Nephron progenitor cell (in vitro differentiated cells): ENCODE data around the gene DPEP2.
A peak's percentile ranks its signal among the peaks of the same experiment; 100 is the strongest.

Experiments used
- DNase-seq: peaks from one replicate; pipeline ENCODE4 v3.0.0; 2021
- H3K27ac Mint-ChIP-seq: 2 replicates; pipeline ENCODE4 v1.8.0; 2021; ENCODE audit warnings: mild to moderate bottlenecking, moderate library complexity, mixed read lengths
- H3K27me3 Mint-ChIP-seq: 2 replicates; pipeline ENCODE4 v1.8.0; 2021; ENCODE audit warnings: mild to moderate bottlenecking, low read depth, mixed read lengths; ENCODE audit not compliant: poor library complexity
- H3K36me3 Mint-ChIP-seq: 2 replicates; pipeline ENCODE4 v1.8.0; 2021; ENCODE audit warnings: low read depth, mixed read lengths
- H3K4me1 Mint-ChIP-seq: 2 replicates; pipeline ENCODE4 v1.8.0; 2021; ENCODE audit warnings: mixed read lengths
- H3K4me3 Mint-ChIP-seq: 2 replicates; pipeline ENCODE4 v1.8.0; 2021; ENCODE audit warnings: mild to moderate bottlenecking, moderate library complexity, mixed read lengths
- H3K9me3 Mint-ChIP-seq: 2 replicates; pipeline ENCODE4 v1.8.0; 2021; ENCODE audit warnings: mild to moderate bottlenecking, moderate library complexity, mixed read lengths
- TF ChIP-seq, protein P1 (sequence below): fragments of 200-600 bp; sonication (generic); IDR thresholded peaks from 2 replicates; pipeline ENCODE4 v1.5.0; 2021; ENCODE audit warnings: antibody characterized with exemption

The DPEP2 gene

DNA sequence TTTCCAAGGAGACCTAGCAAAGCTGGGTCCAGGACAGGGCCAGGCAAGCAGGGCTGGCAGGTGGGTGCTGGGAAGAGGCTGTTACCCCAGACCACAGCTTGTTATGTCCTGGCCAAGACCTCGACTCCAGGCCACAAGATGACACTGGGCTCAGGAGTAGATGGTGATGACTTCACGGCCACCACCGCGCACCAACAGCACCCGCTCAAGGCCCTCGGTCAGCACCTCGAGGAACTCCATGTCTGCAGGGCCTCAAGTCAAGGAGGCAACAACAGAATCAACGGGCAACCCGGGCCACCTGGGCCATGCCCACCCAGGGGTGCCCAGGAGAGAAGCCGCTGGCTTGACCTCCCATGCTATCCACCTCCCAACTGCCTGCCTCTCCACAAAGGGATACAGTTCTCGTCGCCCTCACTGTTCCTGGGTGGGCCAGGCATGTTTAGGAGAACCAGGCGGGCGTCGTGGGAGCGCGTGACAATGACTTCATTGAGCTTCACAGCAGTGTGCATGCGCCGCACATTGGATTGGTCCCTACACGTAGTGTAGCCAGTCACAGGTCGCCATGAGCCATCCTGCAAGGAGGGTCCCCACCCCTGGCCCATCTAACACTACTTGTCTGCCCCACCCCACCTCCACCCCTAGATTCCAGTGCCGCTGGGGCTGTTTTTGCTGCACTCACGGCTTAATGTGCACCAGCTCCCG is 54.4 kb downstream of the DPEP2 start:
- H3K27ac Mint-ChIP-seq = no peak overlapping the region

DNA sequence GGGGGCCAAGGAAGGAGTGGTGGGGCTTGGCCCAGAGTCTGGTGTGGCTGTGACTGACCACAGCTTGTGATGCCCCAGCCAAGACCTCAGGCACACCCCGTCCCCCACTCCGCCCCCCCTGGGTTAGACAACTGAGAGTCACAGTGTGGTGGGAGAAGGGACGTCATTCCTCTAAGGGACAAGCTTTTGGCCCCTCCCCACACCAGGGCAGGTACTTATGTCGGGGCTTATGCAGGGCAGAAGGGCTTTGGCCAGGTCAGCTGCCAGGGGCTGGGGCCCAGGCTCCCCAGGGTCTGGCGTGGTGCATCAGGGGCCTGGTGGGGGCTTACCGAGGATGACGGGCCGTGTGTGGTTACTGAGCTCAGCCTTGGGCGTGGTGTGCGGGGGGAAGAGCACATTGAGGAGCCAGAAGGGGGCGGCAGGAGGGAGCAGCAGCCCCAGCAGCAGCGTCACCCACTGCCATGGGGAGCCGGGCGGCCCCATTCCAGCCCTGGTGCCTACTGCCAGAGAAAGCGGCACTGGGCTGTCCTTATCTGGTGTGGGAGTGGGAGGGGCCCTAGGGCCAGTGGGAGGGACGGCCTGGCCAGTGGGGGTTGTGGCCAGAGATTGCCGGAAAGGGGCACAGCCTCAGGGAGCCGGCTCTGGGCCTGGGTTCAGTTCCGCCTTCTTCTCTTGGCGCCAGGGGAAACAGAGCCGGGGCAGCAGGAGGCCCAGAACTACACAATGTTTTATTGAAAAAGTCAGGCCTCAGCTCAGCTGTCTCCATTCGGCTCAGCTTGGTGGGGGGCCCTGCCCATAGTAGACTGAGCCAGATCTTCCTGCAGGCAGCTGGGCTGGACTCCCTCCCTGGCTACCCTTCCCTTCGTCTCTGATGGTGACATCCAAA is 55.4 kb downstream of the DPEP2 start, which contains the start of gene LCAT:
Gene LCAT, minus strand, starts transcription at position 502 of the 886 bp plus-strand sequence. Its CDS starts 19 bp downstream, at position 483.
- DNase-seq = no peak
- H3K27ac Mint-ChIP-seq = peak within 1 kb of the TSS; percentile 81

More for the DNA sequence above, 54.4 kb downstream of the DPEP2 start:
- DNase-seq = no peak
- TF ChIP-seq, protein P1, sequence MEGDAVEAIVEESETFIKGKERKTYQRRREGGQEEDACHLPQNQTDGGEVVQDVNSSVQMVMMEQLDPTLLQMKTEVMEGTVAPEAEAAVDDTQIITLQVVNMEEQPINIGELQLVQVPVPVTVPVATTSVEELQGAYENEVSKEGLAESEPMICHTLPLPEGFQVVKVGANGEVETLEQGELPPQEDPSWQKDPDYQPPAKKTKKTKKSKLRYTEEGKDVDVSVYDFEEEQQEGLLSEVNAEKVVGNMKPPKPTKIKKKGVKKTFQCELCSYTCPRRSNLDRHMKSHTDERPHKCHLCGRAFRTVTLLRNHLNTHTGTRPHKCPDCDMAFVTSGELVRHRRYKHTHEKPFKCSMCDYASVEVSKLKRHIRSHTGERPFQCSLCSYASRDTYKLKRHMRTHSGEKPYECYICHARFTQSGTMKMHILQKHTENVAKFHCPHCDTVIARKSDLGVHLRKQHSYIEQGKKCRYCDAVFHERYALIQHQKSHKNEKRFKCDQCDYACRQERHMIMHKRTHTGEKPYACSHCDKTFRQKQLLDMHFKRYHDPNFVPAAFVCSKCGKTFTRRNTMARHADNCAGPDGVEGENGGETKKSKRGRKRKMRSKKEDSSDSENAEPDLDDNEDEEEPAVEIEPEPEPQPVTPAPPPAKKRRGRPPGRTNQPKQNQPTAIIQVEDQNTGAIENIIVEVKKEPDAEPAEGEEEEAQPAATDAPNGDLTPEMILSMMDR = no peak
- Mint-ChIP-seq H3K9me3 (no peaks in the 10 kb centered on the region), H3K36me3 (peaks cover 5% of the 10 kb centered on the region), H3K27me3 (no peaks in the 10 kb centered on the region), H3K4me3 (no peak overlapping the region), H3K4me1 (peaks cover 15% of the 10 kb centered on the region)

DNA sequence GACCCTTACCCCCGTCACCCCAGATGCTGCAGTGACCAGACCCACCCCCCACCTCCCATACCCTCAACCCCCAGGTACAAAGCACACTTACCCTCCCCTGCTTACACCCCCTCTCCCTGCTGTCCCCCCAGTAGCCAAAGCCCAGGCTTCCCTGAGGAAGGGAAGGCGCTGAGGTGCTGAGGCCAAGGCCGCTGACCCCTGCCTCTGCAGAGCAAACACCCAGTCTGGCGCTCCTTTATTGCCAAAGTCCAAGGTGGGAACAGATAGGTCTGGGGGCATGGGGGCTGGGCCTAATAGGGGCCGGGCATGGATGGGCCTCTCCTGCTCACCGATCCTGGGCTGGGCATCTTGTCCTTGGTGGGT is 56.0 kb downstream of the DPEP2 start:
- peaks cover 13% of the 10 kb centered on the region for H3K4me1 Mint-ChIP-seq
- H3K27ac Mint-ChIP-seq = no peak overlapping the region
- H3K36me3 Mint-ChIP-seq = peaks cover 3% of the 10 kb centered on the region
- DNase-seq = no peak
- no peak overlapping the region for H3K4me3 Mint-ChIP-seq
- H3K27me3 Mint-ChIP-seq = no peaks in the 10 kb centered on the region
- TF ChIP-seq, protein P1 = no peak
- H3K9me3 Mint-ChIP-seq = no peaks in the 10 kb centered on the region

More for the DNA sequence above, 55.4 kb downstream of the DPEP2 start, which contains the start of gene LCAT:
- no peak within 1 kb of the TSS for H3K4me3 Mint-ChIP-seq
- no peaks in the 10 kb centered on the region for H3K9me3 Mint-ChIP-seq
- no peaks in the 10 kb centered on the region for H3K27me3 Mint-ChIP-seq
- TF ChIP-seq, protein P1 = no peak
- peaks cover 5% of the 10 kb centered on the region for H3K36me3 Mint-ChIP-seq
- peaks cover 15% of the 10 kb centered on the region for H3K4me1 Mint-ChIP-seq

DNA sequence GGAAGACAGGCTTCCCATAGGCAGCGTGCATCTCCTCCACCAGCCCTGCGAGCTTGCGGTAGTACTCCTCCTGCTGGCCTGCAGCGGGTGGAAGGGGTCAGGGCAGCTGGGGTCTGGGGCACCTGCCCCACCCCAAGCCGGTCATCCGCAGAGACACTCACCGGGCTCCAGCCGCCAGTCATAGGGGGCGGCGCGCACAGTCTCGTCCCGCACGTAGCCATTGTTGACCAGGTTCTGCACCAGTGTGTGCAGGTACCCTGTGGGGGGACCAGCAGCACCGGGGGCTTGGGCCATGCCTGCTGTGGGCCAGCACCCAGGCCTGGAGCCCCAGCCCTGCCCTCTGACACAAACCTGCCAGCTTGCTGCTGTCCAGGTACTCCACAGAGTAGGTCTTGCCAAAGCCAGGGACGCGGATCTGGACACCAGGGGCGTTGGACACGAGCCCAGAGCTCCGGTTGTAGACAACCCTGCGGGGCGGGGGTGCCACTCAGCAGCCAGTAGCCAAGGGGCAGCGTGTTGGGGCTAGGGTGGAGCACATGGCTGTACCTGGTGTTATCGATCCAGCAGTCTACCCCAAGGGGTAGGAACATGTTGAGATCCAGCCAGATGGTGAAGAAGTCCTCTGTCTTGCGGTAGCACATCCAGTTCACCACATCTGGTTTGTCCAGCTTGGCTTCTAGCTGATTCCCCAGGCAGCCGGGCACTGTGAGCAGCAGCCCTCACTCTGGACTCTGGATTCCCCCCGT is 56.6 kb downstream of the DPEP2 start:
- no peak for DNase-seq
- TF ChIP-seq, protein P1 = no peak
- Mint-ChIP-seq H3K27me3 (no peaks in the 10 kb centered on the region), H3K4me3 (no peak overlapping the region), H3K27ac (no peak overlapping the region), H3K4me1 (peaks cover 11% of the 10 kb centered on the region), H3K9me3 (no peaks in the 10 kb centered on the region), H3K36me3 (no peaks in the 10 kb centered on the region)

DNA sequence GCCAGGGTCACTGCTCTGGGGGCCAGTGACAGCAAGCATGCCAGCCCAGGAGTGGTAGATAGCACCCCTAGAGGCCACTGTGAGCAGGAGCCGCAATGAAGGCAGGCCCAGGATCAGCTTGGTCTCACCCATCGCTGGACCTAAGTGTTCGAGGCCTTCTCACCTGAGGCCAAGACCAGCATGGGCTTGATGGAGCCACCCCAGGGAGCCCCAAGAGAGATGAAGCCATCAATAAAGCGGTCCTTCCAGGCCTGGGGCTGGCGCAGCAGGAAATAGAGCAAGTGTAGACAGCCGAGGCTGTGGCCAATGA is 57.1 kb downstream of the DPEP2 start:
- peak; percentile 59 for DNase-seq
- Mint-ChIP-seq H3K4me3 (no peak overlapping the region), H3K27ac (peak overlapping the region; percentile 83), H3K27me3 (no peaks in the 10 kb centered on the region), H3K36me3 (no peaks in the 10 kb centered on the region), H3K4me1 (peaks cover 15% of the 10 kb centered on the region), H3K9me3 (no peaks in the 10 kb centered on the region)
- TF ChIP-seq, protein P1 = peak; percentile 62
